SU-DHL-6 (cell line): Measurements from ENCODE around the gene ATE1.

ENCODE experiments used
- H2AFZ ChIP-seq: fragments of 200-600 bp; sonication (generic); 2 replicates; pipeline ENCODE4 v1.6.1; 2014; ENCODE audit warnings: low read depth, mild to moderate bottlenecking, moderate library complexity, mixed read lengths, antibody characterized with exemption, low read length; ENCODE audit not compliant: severe bottlenecking
- H3F3A ChIP-seq: fragments of 200-600 bp; shearing (Covaris generic); 2 replicates; pipeline ENCODE4 v1.6.0; 2016; ENCODE audit warnings: antibody characterized with exemption, mild to moderate bottlenecking; ENCODE audit not compliant: insufficient read depth
- H3K27ac ChIP-seq: fragments of 200-600 bp; sonication (generic); 2 replicates; pipeline ENCODE4 v1.5.1; 2016; ENCODE audit warnings: low read depth, mild to moderate bottlenecking, low read length, moderate library complexity, mixed read lengths
- H3K27me3 ChIP-seq: fragments of 200-600 bp; sonication (generic), shearing (Covaris generic); 2 replicates; pipeline ENCODE4 v1.6.0; 2014; ENCODE audit warnings: mild to moderate bottlenecking, low read length
- H3K36me3 ChIP-seq: fragments of 200-600 bp; sonication (generic); 2 replicates; pipeline ENCODE4 v1.6.1; 2014; ENCODE audit warnings: mild to moderate bottlenecking, low read length, mixed read lengths
- H3K4me2 ChIP-seq: fragments of 300-600, 200-600 bp; shearing (Covaris generic), sonication (generic); 2 replicates; pipeline ENCODE4 v1.6.0; 2014; ENCODE audit warnings: low read length, low read depth, mild to moderate bottlenecking; ENCODE audit not compliant: poor library complexity, severe bottlenecking
- H3K4me3 ChIP-seq: fragments of 200-600 bp; sonication (generic); 2 replicates; pipeline ENCODE4 v1.5.1; 2014; ENCODE audit warnings: antibody characterized with exemption, low read length, mild to moderate bottlenecking, mixed read lengths; ENCODE audit not compliant: insufficient read depth, poor library complexity, severe bottlenecking
- H3K79me2 ChIP-seq: fragments of 200-600 bp; sonication (generic); 2 replicates; pipeline ENCODE4 v1.6.1; 2014; ENCODE audit warnings: mild to moderate bottlenecking, low read length, moderate library complexity; ENCODE audit not compliant: insufficient read depth
- H3K9ac ChIP-seq: fragments of 200-600 bp; sonication (generic); 2 replicates; pipeline ENCODE4 v1.7.0; 2014; ENCODE audit warnings: mild to moderate bottlenecking, low read length
- H3K9me2 ChIP-seq: fragments of 200-600 bp; sonication (generic); replicated peaks from 2 replicates; pipeline ENCODE4 v1.6.1; 2014; ENCODE audit warnings: low read length; ENCODE audit not compliant: insufficient read depth
- H3K9me3 ChIP-seq: fragments of 200-600 bp; sonication (generic); 2 replicates; pipeline ENCODE4 v1.6.1; 2014; ENCODE audit warnings: low read length, mixed read lengths; ENCODE audit not compliant: insufficient read depth
- H4K20me1 ChIP-seq: fragments of 200-600 bp; sonication (generic); 2 replicates; pipeline ENCODE4 v1.6.1; 2014; ENCODE audit warnings: low read depth, mild to moderate bottlenecking, antibody characterized with exemption, low read length, moderate library complexity, mixed read lengths
- CTCF ChIP-seq: fragments of 200-600 bp; sonication (generic); IDR thresholded peaks from one replicate; pipeline ENCODE4 v1.5.1; 2017; ENCODE audit warnings: antibody characterized with exemption, mild to moderate bottlenecking, low read length, moderate library complexity; ENCODE audit not compliant: insufficient read depth, poor library complexity, severe bottlenecking
- EZH2phosphoT487 ChIP-seq: fragments of 200-600 bp; sonication (generic), shearing (Covaris generic); conservative IDR thresholded peaks from 2 replicates; pipeline ENCODE4 v1.6.1; 2018; ENCODE audit warnings: mild to moderate bottlenecking, antibody characterized with exemption, low read length, moderate library complexity, mixed read lengths

ATE1 gene

DNA sequence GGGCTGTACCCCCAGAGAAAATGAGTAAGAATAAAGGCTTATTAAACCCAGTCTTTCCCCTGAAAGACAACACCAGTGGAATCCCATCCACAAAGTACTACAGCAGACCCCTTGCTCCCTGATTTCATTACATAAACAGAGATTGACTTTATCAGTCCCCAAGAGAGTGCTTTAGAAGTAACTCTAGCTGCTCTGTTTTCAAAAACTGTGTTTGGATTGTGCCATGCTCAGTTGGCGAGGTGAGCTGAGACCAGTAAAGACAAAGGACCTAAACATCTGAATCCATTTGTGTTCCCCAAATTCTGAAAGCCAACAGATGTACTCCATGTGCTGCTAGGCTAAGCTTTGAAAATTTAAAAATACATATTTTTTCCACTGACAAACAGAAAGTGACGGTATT, 127.0 kb downstream of the ATE1 start:
- Histone ChIP-seq H3K4me2 (no peak overlapping the region), H3K36me3 (no peaks in the 10 kb centered on the region), H3K27me3 (no peaks in the 10 kb centered on the region), H3K27ac (no peak overlapping the region), H3K79me2 (no peaks in the 10 kb centered on the region), H3K9ac (no peak overlapping the region), H3K9me2 (no peaks in the 10 kb centered on the region), H3F3A (no peaks in the 10 kb centered on the region), H2AFZ (no peak overlapping the region), H4K20me1 (no peaks in the 10 kb centered on the region), H3K9me3 (no peaks in the 10 kb centered on the region), H3K4me3 (no peak overlapping the region)
- TF ChIP-seq EZH2phosphoT487 (no peak), CTCF (no peak)

DNA sequence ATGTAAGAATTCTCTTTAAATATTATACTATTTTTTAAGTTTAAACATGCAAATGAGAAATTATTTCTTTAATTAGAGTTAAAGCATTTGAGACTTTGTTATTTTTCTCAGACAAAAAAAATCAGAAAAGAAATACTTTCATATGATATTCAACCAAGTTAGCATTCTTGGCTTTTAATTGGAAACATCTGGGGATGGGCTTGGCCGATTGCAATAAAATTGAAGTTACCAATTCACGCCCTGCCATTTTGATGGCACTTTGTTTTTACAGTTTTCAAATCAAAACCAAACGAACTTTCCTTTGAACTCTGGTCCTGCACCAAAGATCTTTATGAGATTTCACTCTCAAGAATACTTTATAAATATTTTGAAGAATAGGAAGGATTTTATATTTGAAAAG, 127.7 kb downstream of the ATE1 start:
- H3K27ac ChIP-seq: no peak overlapping the region
- H2AFZ ChIP-seq: no peak overlapping the region
- no peak overlapping the region for H3K9ac ChIP-seq
- no peak overlapping the region for H3K4me3 ChIP-seq
- H3K9me3 ChIP-seq: no peaks in the 10 kb centered on the region
- no peaks in the 10 kb centered on the region for H3F3A ChIP-seq
- TF ChIP-seq CTCF: no peak
- TF ChIP-seq EZH2phosphoT487: no peak
- H3K36me3 ChIP-seq: no peaks in the 10 kb centered on the region
- H4K20me1 ChIP-seq: no peaks in the 10 kb centered on the region
- H3K4me2 ChIP-seq: no peak overlapping the region
- no peaks in the 10 kb centered on the region for H3K27me3 ChIP-seq
- no peaks in the 10 kb centered on the region for H3K79me2 ChIP-seq
- no peaks in the 10 kb centered on the region for H3K9me2 ChIP-seq

- no peaks in the 10 kb centered on the region for H3K36me3 ChIP-seq
- no peaks in the 10 kb centered on the region for H3K79me2 ChIP-seq
- no peaks in the 10 kb centered on the region; the same call in 1 of the 2 replicates for H4K20me1 ChIP-seq
- no peak overlapping the region for H3K9ac ChIP-seq
- H3K9me2 ChIP-seq: no peaks in the 10 kb centered on the region
- no peak overlapping the region for H3K4me2 ChIP-seq
- TF ChIP-seq EZH2phosphoT487: no peak
- TF ChIP-seq CTCF: no peak
- no peak overlapping the region for H3K27ac ChIP-seq
- no peaks in the 10 kb centered on the region for H3K9me3 ChIP-seq
- H3K27me3 ChIP-seq: no peaks in the 10 kb centered on the region
- H3F3A ChIP-seq: no peaks in the 10 kb centered on the region
- H2AFZ ChIP-seq: no peak overlapping the region
- no peak overlapping the region for H3K4me3 ChIP-seq
Observed at GRCh38 chr10:121797490-121797889, 130.3 kb downstream of the ATE1 start.

DNA sequence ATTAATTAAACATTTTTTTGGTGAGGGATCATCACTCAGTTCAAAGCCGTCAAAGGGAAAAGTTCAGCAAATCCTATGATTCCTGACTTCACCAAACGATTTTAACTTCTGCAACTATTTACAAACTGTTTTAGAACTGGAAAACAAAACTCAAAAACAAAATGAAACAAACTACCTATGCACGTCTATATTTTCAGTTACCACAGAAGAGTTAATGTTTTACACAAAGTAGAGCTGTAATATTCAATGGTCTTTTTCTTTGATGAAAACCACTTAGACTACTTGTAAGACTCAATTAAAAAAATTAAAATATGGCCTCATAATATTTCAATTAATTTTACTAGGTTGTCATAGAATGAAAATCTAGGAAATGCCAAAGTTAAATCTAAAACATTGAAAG, 131.5 kb downstream of the ATE1 start:
- no peak overlapping the region for H3K9ac ChIP-seq
- no peak overlapping the region for H3K4me3 ChIP-seq
- H3K4me2 ChIP-seq: no peak overlapping the region
- no peaks in the 10 kb centered on the region for H3K27me3 ChIP-seq
- H3K9me2 ChIP-seq: no peaks in the 10 kb centered on the region
- no peaks in the 10 kb centered on the region; the same call in 1 of the 2 replicates for H4K20me1 ChIP-seq
- H3K9me3 ChIP-seq: no peaks in the 10 kb centered on the region
- H3K36me3 ChIP-seq: no peaks in the 10 kb centered on the region
- H3K27ac ChIP-seq: no peak overlapping the region
- no peak for TF ChIP-seq EZH2phosphoT487
- no peaks in the 10 kb centered on the region for H3F3A ChIP-seq
- H3K79me2 ChIP-seq: no peaks in the 10 kb centered on the region
- H2AFZ ChIP-seq: no peak overlapping the region
